Measurements from ENCODE around the gene BIN1. TPM values are rescaled to one million over a fixed set of nuclear protein-coding genes. Genes with fewer than 3 reads are reported as not detected.

BIN1 gene
- total RNA-seq, 1 donor from 2014 or later = 50.2 TPM

DNA sequence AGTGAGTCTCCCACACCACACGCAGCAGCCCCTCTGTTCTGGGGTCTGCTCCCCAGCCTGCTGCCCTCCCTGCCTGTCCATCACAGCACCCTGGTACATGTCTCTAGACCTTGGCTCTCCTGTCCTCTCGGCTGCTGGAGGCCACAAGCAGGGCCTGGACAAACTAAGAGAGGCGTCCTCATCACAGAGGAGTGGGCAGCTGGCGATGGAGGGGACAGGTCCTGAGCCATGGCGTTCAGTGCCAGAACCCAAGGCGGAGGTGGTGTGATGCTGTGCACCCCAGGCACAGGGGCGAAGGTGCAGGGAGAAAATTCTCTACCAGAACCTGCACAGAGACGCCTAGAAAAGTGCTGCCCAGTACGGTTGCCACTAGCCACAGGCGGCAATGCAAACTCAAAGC, 47.4 kb downstream of the BIN1 start:
- Histone ChIP-seq H3K27me3 (ENCODE audit: insufficient read depth, low read length) (no peaks in the 10 kb centered on the region), H3K79me2 (ENCODE audit: insufficient read depth, low read length) (no peaks in the 10 kb centered on the region), H3K4me1 (ENCODE audit: insufficient read depth, low read length) (peaks cover 9% of the 10 kb centered on the region), H4K20me1 (ENCODE audit: insufficient read depth, low read length) (no peaks in the 10 kb centered on the region), H3K9ac (ENCODE audit: low read length) (no peak overlapping the region), H2AFZ (ENCODE audit: low read depth, low read length) (no peak overlapping the region), H3K4me2 (ENCODE audit: low read length) (no peak overlapping the region), H3K27ac (ENCODE audit: low read depth, low read length) (no peak overlapping the region), H3K36me3 (ENCODE audit: insufficient read depth, low read length) (no peaks in the 10 kb centered on the region), H3K9me3 (ENCODE audit: insufficient read depth, low read depth, low read length) (no peaks in the 10 kb centered on the region), H3K4me3 (ENCODE audit: insufficient read depth, low read depth, low read length) (no peak overlapping the region)
- no peak overlapping the region for H3K4me3 Mint-ChIP-seq (ENCODE audit: unreplicated experiment)
- no peak for FAIRE-seq
- peaks cover 9% of the 10 kb centered on the region for H3K36me3 Mint-ChIP-seq (ENCODE audit: low read depth, unreplicated experiment)
- no peaks in the 10 kb centered on the region for H3K27me3 Mint-ChIP-seq (ENCODE audit: low read depth, unreplicated experiment)
- H3K27ac Mint-ChIP-seq (ENCODE audit: unreplicated experiment) = no peak overlapping the region
- TF ChIP-seq CTCF (IDR thresholded peaks at IDR 0.05; ENCODE audit: insufficient read depth, low read depth, low read length) (no peak), EZH2 (IDR thresholded peaks at IDR 0.05; ENCODE audit: insufficient read depth, low read length) (no peak)
- H3K9me3 Mint-ChIP-seq (ENCODE audit: unreplicated experiment) = no peaks in the 10 kb centered on the region
- no peak for DNase-seq (ENCODE audit: low read depth)
- peaks cover 9% of the 10 kb centered on the region for H3K4me1 Mint-ChIP-seq (ENCODE audit: low read depth, unreplicated experiment)

DNA sequence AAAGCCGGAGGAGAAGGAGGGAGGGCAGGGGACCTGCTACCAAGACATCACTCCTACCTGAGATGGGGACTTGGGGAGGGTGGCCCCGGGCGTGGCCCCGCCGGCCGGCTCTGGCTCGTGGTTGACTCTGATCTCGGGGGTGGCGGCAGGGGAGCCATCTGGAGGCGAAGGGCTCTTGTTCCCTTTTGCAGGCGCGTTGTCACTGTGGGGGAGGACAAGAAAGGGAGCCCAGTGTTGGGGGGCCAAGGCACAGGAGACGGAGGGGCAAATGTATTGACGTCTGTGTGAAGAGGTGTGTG, 48.1 kb downstream of the BIN1 start:
- Histone ChIP-seq H3K9ac (ENCODE audit: low read length) (no peak overlapping the region), H3K36me3 (ENCODE audit: insufficient read depth, low read length) (no peaks in the 10 kb centered on the region), H3K4me3 (ENCODE audit: insufficient read depth, low read depth, low read length) (no peak overlapping the region), H3K4me1 (ENCODE audit: insufficient read depth, low read length) (peaks cover 3% of the 10 kb centered on the region), H3K27ac (ENCODE audit: low read depth, low read length) (no peak overlapping the region), H4K20me1 (ENCODE audit: insufficient read depth, low read length) (no peaks in the 10 kb centered on the region), H3K9me3 (ENCODE audit: insufficient read depth, low read depth, low read length) (no peaks in the 10 kb centered on the region), H3K27me3 (ENCODE audit: insufficient read depth, low read length) (no peaks in the 10 kb centered on the region), H2AFZ (ENCODE audit: low read depth, low read length) (no peak overlapping the region), H3K79me2 (ENCODE audit: insufficient read depth, low read length) (no peaks in the 10 kb centered on the region), H3K4me2 (ENCODE audit: low read length) (no peak overlapping the region)
- TF ChIP-seq CTCF (IDR thresholded peaks at IDR 0.05; ENCODE audit: insufficient read depth, low read depth, low read length) (no peak), EZH2 (IDR thresholded peaks at IDR 0.05; ENCODE audit: insufficient read depth, low read length) (no peak)
- Mint-ChIP-seq H3K27me3 (ENCODE audit: low read depth, unreplicated experiment) (no peaks in the 10 kb centered on the region), H3K4me1 (ENCODE audit: low read depth, unreplicated experiment) (peaks cover 9% of the 10 kb centered on the region), H3K4me3 (ENCODE audit: unreplicated experiment) (no peak overlapping the region), H3K9me3 (ENCODE audit: unreplicated experiment) (no peaks in the 10 kb centered on the region), H3K27ac (ENCODE audit: unreplicated experiment) (no peak overlapping the region), H3K36me3 (ENCODE audit: low read depth, unreplicated experiment) (peaks cover 12% of the 10 kb centered on the region)
- no peak for FAIRE-seq
- DNase-seq (ENCODE audit: low read depth) = no peak

- H3K27me3 ChIP-seq (ENCODE audit: insufficient read depth, low read length) = no peaks in the 10 kb centered on the region
Observed at GRCh38 chr2:127058246-127058953, 48.6 kb downstream of the BIN1 start.

More at GRCh38 chr2:127058246-127058953, 48.6 kb downstream of the BIN1 start:
- no peaks in the 10 kb centered on the region for H3K4me1 ChIP-seq (ENCODE audit: insufficient read depth, low read length)
- no peaks in the 10 kb centered on the region for H3K79me2 ChIP-seq (ENCODE audit: insufficient read depth, low read length)
- no peak overlapping the region for H2AFZ ChIP-seq (ENCODE audit: low read depth, low read length)
- no peak overlapping the region for H3K4me2 ChIP-seq (ENCODE audit: low read length)
- no peaks in the 10 kb centered on the region for H3K9me3 ChIP-seq (ENCODE audit: insufficient read depth, low read depth, low read length)
- Mint-ChIP-seq H3K4me3 (ENCODE audit: unreplicated experiment) (no peak overlapping the region), H3K9me3 (ENCODE audit: unreplicated experiment) (no peaks in the 10 kb centered on the region), H3K4me1 (ENCODE audit: low read depth, unreplicated experiment) (peaks cover 9% of the 10 kb centered on the region), H3K27me3 (ENCODE audit: low read depth, unreplicated experiment) (no peaks in the 10 kb centered on the region), H3K27ac (ENCODE audit: unreplicated experiment) (no peak overlapping the region), H3K36me3 (ENCODE audit: low read depth, unreplicated experiment) (peaks cover 12% of the 10 kb centered on the region)
- no peak for DNase-seq (ENCODE audit: low read depth)
- H4K20me1 ChIP-seq (ENCODE audit: insufficient read depth, low read length) = no peaks in the 10 kb centered on the region
- no peak overlapping the region for H3K27ac ChIP-seq (ENCODE audit: low read depth, low read length)
- H3K36me3 ChIP-seq (ENCODE audit: insufficient read depth, low read length) = no peaks in the 10 kb centered on the region
- no peak for FAIRE-seq
- H3K4me3 ChIP-seq (ENCODE audit: insufficient read depth, low read depth, low read length) = no peak overlapping the region
- H3K9ac ChIP-seq (ENCODE audit: low read length) = no peak overlapping the region
- TF ChIP-seq CTCF (IDR thresholded peaks at IDR 0.05; ENCODE audit: insufficient read depth, low read depth, low read length) = no peak
- TF ChIP-seq EZH2 (IDR thresholded peaks at IDR 0.05; ENCODE audit: insufficient read depth, low read length) = no peak

All from astrocyte (in vitro differentiated cells and primary cell).